ENCODE data around the gene MSH3. TPM values are rescaled to one million over a fixed set of nuclear protein-coding genes. Genes with fewer than 3 reads are reported as not detected.

The MSH3 gene
- total and polyA plus RNA-seq, 2 donors = 4.8 to 13.3 TPM

DNA sequence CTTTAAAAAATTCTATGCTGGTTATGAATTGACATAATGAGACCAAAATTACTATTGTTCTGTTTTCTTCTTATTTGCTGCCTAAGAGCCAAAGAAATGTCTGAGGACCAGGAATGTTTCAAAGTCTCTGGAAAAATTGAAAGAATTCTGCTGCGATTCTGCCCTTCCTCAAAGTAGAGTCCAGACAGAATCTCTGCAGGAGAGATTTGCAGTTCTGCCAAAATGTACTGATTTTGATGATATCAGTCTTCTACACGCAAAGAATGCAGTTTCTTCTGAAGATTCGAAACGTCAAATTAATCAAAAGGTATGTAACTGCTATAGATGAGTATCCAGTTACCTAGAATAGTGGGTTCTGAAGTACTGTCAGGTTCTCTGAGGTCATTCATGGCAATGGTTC lies 10.6 kb downstream of the MSH3 start:
- WGBS = 98% methylated on average over 4 of the region's 4 CpGs
- DNase-seq (ENCODE audit: low read depth in 6 of 9, low spot score in 9 of 9) = no peak
- Histone ChIP-seq H3K36me3 (ENCODE audit: control insufficient read depth in 2 of 2, insufficient read depth in 2 of 2, low read length in 1 of 2) (peaks cover 22 to 44% of the 10 kb centered on the region in 2 donors), H3K9me3 (ENCODE audit: control insufficient read depth in 2 of 2, insufficient read depth in 1 of 2, low read length in 1 of 2) (no peaks in the 10 kb centered on the region), H3K4me3 (ENCODE audit: low read length in 2 of 2) (no peak overlapping the region), H3K27me3 (ENCODE audit: control insufficient read depth in 2 of 2, insufficient read depth in 1 of 2, low read length in 1 of 2) (no peaks in the 10 kb centered on the region), H3K27ac (ENCODE audit: low read depth in 1 of 2, low read length in 1 of 2) (no peak overlapping the region), H3K4me1 (ENCODE audit: control insufficient read depth in 2 of 2, insufficient read depth in 2 of 2, low read length in 2 of 2) (no peaks in the 10 kb centered on the region)

DNA sequence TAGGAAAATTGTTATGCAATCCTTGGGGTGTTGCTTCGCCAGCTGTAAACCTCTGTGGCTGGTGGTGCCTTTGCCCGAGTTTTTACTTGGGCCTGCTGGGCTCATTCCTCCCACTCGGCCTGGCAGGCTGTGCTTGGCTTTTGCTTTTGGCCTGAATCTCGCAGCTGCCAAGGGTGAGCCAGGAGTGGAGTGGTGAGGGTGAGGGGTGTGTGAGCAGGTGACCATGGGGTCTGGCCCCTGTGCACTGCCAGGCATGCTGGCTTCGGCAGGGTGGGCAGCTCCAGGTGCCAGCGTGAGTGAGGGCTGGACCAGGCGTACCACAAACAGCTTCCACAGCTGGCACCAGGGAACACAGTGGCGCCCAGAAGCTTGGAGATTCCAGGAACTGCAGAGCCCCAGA lies 12.9 kb downstream of the MSH3 start:
- H3K27ac ChIP-seq (ENCODE audit: low read depth in 1 of 2, low read length in 1 of 2) = no peak overlapping the region

DNA sequence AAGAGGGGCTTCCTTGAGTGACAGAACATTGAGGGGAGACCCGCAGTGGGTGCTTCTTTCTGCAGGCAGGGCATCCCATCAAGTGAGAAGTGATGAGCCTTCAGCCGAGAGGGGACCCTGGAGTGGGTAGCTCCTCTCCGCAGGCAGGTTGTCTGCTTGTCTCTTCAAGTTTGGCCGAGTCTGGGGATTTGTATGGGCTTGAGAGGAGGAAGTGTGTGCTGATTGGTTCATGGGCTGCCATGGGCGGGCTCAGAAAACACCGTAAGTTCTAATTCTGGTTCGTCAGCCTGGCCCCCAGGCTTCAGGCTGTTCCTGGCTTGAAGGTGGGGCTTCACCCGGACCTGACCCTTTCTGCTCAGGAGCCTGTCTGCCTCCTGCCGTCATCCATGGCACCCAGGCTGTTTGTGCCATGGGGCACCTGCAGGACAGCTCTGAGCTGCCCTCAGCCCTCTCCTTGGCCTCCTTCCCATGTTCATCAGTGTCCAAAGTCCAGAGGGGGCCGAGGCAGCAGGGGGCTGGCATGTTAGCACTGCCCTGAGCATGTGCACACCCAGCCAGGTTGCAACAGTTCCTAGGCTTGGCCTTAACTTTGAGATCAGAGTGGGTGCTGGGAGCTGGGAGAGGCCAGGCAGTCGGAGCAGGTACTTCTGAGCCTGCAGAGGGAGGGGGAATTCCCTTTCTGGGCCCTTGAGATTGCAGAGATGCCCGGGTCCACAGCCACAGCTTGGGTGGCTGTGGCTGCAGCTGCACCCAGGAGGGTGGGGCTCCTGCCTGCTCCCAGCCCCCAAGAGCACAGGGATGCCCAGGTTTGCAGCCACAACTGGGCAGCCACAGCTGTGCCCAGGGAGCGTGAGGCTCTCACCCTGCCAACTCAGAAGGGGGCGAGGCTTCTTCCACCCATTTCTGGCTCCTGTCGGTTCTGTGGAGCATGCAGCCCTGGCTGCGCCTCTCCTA lies 13.8 kb downstream of the MSH3 start:
- H3K27ac ChIP-seq (ENCODE audit: low read depth in 1 of 2, low read length in 1 of 2) = no peak overlapping the region
- no peaks in the 10 kb centered on the region for H3K27me3 ChIP-seq (ENCODE audit: control insufficient read depth in 2 of 2, insufficient read depth in 1 of 2, low read length in 1 of 2)
- no peak for DNase-seq (ENCODE audit: low read depth in 6 of 9, low spot score in 9 of 9)
- WGBS = 84% methylated on average over 16 of the region's 16 CpGs
- no peak overlapping the region for H3K4me3 ChIP-seq (ENCODE audit: low read length in 2 of 2)
- H3K4me1 ChIP-seq (ENCODE audit: control insufficient read depth in 2 of 2, insufficient read depth in 2 of 2, low read length in 2 of 2) = no peaks in the 10 kb centered on the region
- peaks cover 26 to 51% of the 10 kb centered on the region in 2 donors for H3K36me3 ChIP-seq (ENCODE audit: control insufficient read depth in 2 of 2, insufficient read depth in 2 of 2, low read length in 1 of 2)
- no peaks in the 10 kb centered on the region for H3K9me3 ChIP-seq (ENCODE audit: control insufficient read depth in 2 of 2, insufficient read depth in 1 of 2, low read length in 1 of 2)

More for the DNA sequence above, 12.9 kb downstream of the MSH3 start:
- DNase-seq (ENCODE audit: low read depth in 6 of 9, low spot score in 9 of 9) = no peak
- peaks cover 22 to 46% of the 10 kb centered on the region in 2 donors for H3K36me3 ChIP-seq (ENCODE audit: control insufficient read depth in 2 of 2, insufficient read depth in 2 of 2, low read length in 1 of 2)
- 97% methylated on average over 8 of the region's 8 CpGs for WGBS
- H3K4me3 ChIP-seq (ENCODE audit: low read length in 2 of 2) = no peak overlapping the region
- no peaks in the 10 kb centered on the region for H3K27me3 ChIP-seq (ENCODE audit: control insufficient read depth in 2 of 2, insufficient read depth in 1 of 2, low read length in 1 of 2)
- H3K4me1 ChIP-seq (ENCODE audit: control insufficient read depth in 2 of 2, insufficient read depth in 2 of 2, low read length in 2 of 2) = no peaks in the 10 kb centered on the region
- H3K9me3 ChIP-seq (ENCODE audit: control insufficient read depth in 2 of 2, insufficient read depth in 1 of 2, low read length in 1 of 2) = no peaks in the 10 kb centered on the region

DNA sequence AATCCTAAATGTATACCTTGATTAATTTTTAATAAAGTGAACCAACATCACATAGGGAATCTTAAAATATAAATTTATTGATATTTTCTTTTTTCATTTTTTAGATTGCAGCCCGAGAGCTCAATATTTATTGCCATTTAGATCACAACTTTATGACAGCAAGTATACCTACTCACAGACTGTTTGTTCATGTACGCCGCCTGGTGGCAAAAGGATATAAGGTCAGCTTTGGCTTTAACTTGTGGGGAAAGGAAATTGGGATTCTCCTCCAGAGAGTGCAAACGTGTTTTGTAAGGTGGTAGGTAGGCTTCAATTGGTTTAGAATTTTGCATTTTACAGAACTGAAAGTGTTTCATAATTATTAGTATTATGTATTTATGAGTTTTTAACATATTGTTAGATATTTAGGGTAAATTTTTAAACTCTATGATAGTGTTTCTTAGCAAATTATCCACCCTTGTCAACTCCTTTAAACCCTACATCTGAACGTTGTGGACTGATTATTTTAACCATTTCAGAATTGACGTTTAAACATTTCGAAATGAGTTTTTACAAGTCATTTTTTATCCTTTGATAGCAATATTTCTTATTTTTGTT lies 17.8 kb downstream of the MSH3 start:
- WGBS = 55% methylated on average over 7 of the region's 7 CpGs
- DNase-seq (ENCODE audit: low read depth in 6 of 9, low spot score in 9 of 9) = peak; percentile 16 to 81 (median 52)
- Histone ChIP-seq H3K4me1 (ENCODE audit: control insufficient read depth in 2 of 2, insufficient read depth in 2 of 2, low read length in 2 of 2) (no peaks in the 10 kb centered on the region), H3K36me3 (ENCODE audit: control insufficient read depth in 2 of 2, insufficient read depth in 2 of 2, low read length in 1 of 2) (peaks cover 25 to 42% of the 10 kb centered on the region in 2 donors), H3K4me3 (ENCODE audit: low read length in 2 of 2) (no peak overlapping the region), H3K9me3 (ENCODE audit: control insufficient read depth in 2 of 2, insufficient read depth in 1 of 2, low read length in 1 of 2) (no peaks in the 10 kb centered on the region), H3K27me3 (ENCODE audit: control insufficient read depth in 2 of 2, insufficient read depth in 1 of 2, low read length in 1 of 2) (no peaks in the 10 kb centered on the region), H3K27ac (ENCODE audit: low read depth in 1 of 2, low read length in 1 of 2) (no peak overlapping the region)

DNA sequence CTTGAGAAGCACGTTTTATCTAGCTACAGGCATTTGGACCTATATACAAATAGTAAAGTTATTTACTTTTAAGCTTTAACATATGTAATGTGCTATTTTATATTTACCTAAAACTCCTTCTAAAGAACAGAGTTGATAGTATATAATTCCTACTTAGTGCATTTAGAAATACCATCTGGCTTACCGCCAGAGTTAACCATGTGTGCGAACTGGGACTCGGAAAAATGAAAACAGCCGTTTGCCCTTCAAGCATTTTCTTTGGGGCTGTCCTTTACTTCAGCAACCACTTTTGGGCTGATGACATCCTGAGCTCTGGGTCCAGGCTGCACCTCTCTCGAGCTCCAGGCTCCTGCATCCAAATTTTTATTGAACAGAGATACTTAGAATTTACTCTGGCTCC lies 22.3 kb downstream of the MSH3 start:
- Histone ChIP-seq H3K9me3 (ENCODE audit: control insufficient read depth in 2 of 2, insufficient read depth in 1 of 2, low read length in 1 of 2) (no peaks in the 10 kb centered on the region), H3K36me3 (ENCODE audit: control insufficient read depth in 2 of 2, insufficient read depth in 2 of 2, low read length in 1 of 2) (peaks cover 21 to 47% of the 10 kb centered on the region in 2 donors), H3K27me3 (ENCODE audit: control insufficient read depth in 2 of 2, insufficient read depth in 1 of 2, low read length in 1 of 2) (no peaks in the 10 kb centered on the region), H3K27ac (ENCODE audit: low read depth in 1 of 2, low read length in 1 of 2) (no peak overlapping the region), H3K4me3 (ENCODE audit: low read length in 2 of 2) (no peak overlapping the region), H3K4me1 (ENCODE audit: control insufficient read depth in 2 of 2, insufficient read depth in 2 of 2, low read length in 2 of 2) (no peaks in the 10 kb centered on the region)
- WGBS = 89% methylated on average over 6 of the region's 6 CpGs
- no peak for DNase-seq (ENCODE audit: low read depth in 6 of 9, low spot score in 9 of 9)

DNA sequence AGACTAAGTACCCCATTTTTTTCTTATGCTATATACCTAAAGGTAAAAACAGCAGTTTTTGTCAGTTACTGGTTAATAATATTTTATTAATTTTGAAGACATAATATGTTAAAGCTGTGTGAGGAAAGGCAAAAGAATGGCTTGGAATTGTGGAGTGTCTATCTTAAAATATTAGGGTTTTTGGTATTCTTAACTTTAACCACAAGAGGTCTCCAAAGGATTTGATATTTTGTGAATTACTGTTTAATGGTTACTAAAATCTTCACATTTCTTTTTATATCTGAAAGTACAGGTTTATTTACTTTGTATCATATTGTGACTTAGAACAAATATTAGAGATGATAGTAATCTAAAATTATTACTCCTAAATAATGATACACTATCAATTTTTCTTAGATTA lies 32.3 kb downstream of the MSH3 start:
- Histone ChIP-seq H3K9me3 (ENCODE audit: control insufficient read depth in 2 of 2, insufficient read depth in 1 of 2, low read length in 1 of 2) (no peaks in the 10 kb centered on the region), H3K4me1 (ENCODE audit: control insufficient read depth in 2 of 2, insufficient read depth in 2 of 2, low read length in 2 of 2) (no peaks in the 10 kb centered on the region)

GRCh38 chr5:80688648-80689420 lies 34.4 kb downstream of the MSH3 start:
- Histone ChIP-seq H3K36me3 (ENCODE audit: control insufficient read depth in 2 of 2, insufficient read depth in 2 of 2, low read length in 1 of 2) (peaks cover 0 to 3% of the 10 kb centered on the region in 2 donors), H3K4me3 (ENCODE audit: low read length in 2 of 2) (no peak overlapping the region), H3K27me3 (ENCODE audit: control insufficient read depth in 2 of 2, insufficient read depth in 1 of 2, low read length in 1 of 2) (no peaks in the 10 kb centered on the region), H3K27ac (ENCODE audit: low read depth in 1 of 2, low read length in 1 of 2) (no peak overlapping the region), H3K9me3 (ENCODE audit: control insufficient read depth in 2 of 2, insufficient read depth in 1 of 2, low read length in 1 of 2) (no peaks in the 10 kb centered on the region), H3K4me1 (ENCODE audit: control insufficient read depth in 2 of 2, insufficient read depth in 2 of 2, low read length in 2 of 2) (no peaks in the 10 kb centered on the region)
- WGBS = 94% methylated on average over 4 of the region's 4 CpGs
- DNase-seq (ENCODE audit: low read depth in 6 of 9, low spot score in 9 of 9) = no peak

More for the DNA sequence above, 32.3 kb downstream of the MSH3 start:
- peak in 1 of 9 donors; percentile 24 for DNase-seq (ENCODE audit: low read depth in 6 of 9, low spot score in 9 of 9)
- Histone ChIP-seq H3K36me3 (ENCODE audit: control insufficient read depth in 2 of 2, insufficient read depth in 2 of 2, low read length in 1 of 2) (peaks cover 0 to 12% of the 10 kb centered on the region in 2 donors), H3K27ac (ENCODE audit: low read depth in 1 of 2, low read length in 1 of 2) (no peak overlapping the region), H3K4me3 (ENCODE audit: low read length in 2 of 2) (no peak overlapping the region), H3K27me3 (ENCODE audit: control insufficient read depth in 2 of 2, insufficient read depth in 1 of 2, low read length in 1 of 2) (no peaks in the 10 kb centered on the region)

- no peaks in the 10 kb centered on the region for H3K9me3 ChIP-seq (ENCODE audit: control insufficient read depth in 2 of 2, insufficient read depth in 1 of 2, low read length in 1 of 2)
- 98% methylated on average over 4 of the region's 4 CpGs for WGBS
- no peak overlapping the region for H3K4me3 ChIP-seq (ENCODE audit: low read length in 2 of 2)
- no peaks in the 10 kb centered on the region for H3K4me1 ChIP-seq (ENCODE audit: control insufficient read depth in 2 of 2, insufficient read depth in 2 of 2, low read length in 2 of 2)
- no peaks in the 10 kb centered on the region for H3K27me3 ChIP-seq (ENCODE audit: control insufficient read depth in 2 of 2, insufficient read depth in 1 of 2, low read length in 1 of 2)
- no peak overlapping the region for H3K27ac ChIP-seq (ENCODE audit: low read depth in 1 of 2, low read length in 1 of 2)
- H3K36me3 ChIP-seq (ENCODE audit: control insufficient read depth in 2 of 2, insufficient read depth in 2 of 2, low read length in 1 of 2) = peaks cover 0 to 3% of the 10 kb centered on the region in 2 donors
- DNase-seq (ENCODE audit: low read depth in 6 of 9, low spot score in 9 of 9) = no peak
Measured at GRCh38 chr5:80689627-80690026, 35.2 kb downstream of the MSH3 start.

GRCh38 chr5:80695666-80696065 lies 41.2 kb downstream of the MSH3 start:
- Histone ChIP-seq H3K9me3 (ENCODE audit: control insufficient read depth in 2 of 2, insufficient read depth in 1 of 2, low read length in 1 of 2) (no peaks in the 10 kb centered on the region), H3K4me1 (ENCODE audit: control insufficient read depth in 2 of 2, insufficient read depth in 2 of 2, low read length in 2 of 2) (no peaks in the 10 kb centered on the region), H3K27ac (ENCODE audit: low read depth in 1 of 2, low read length in 1 of 2) (no peak overlapping the region), H3K27me3 (ENCODE audit: control insufficient read depth in 2 of 2, insufficient read depth in 1 of 2, low read length in 1 of 2) (no peaks in the 10 kb centered on the region), H3K4me3 (ENCODE audit: low read length in 2 of 2) (no peak overlapping the region), H3K36me3 (ENCODE audit: control insufficient read depth in 2 of 2, insufficient read depth in 2 of 2, low read length in 1 of 2) (peaks cover 0 to 4% of the 10 kb centered on the region in 2 donors)
- 93% methylated on average over 3 of the region's 3 CpGs for WGBS
- DNase-seq (ENCODE audit: low read depth in 6 of 9, low spot score in 9 of 9) = no peak

All from thymus (tissue), 11 donors.